IMR-90 (cell line): Measurements from ENCODE around the gene KCNJ6. TPM values are rescaled to one million over a fixed set of nuclear protein-coding genes. Genes with fewer than 3 reads are reported as not detected.

Source experiments
- ATAC-seq: fragments of 200-7000 bp; cut with Tn5 transposase; 2 replicates; pipeline ENCODE4 v1.9.1; 2020; ENCODE audit warnings: low read depth, mild to moderate bottlenecking, moderate library complexity
- BruUV-seq: library from RNA; stranded (reverse); fragments of 400-500 nt; replicated peaks from 2 replicates; lab custom pipeline; 2021; lab: Mats Ljungman, UMichigan
- CTCF ChIA-PET: fragments of 300-600 bp; formaldehyde crosslinking; extraction: SDS; loops from one replicate; lab custom pipeline; 2021; ENCODE audit warnings: antibody characterized with exemption; lab: Yijun Ruan, JAX
- POLR2A ChIA-PET: fragments of 300-600 bp; sonication (Branson Sonifier 250); formaldehyde crosslinking; loops from one replicate; lab custom pipeline; 2022; ENCODE audit warnings: antibody characterized with exemption; ENCODE audit not compliant: unreplicated experiment; lab: Charles Lee
- DNase-seq: peaks from one replicate; pipeline ENCODE4 v3.0.0; 2013
- H2AFZ ChIP-seq: replicated peaks from 2 replicates; pipeline ENCODE3; 2013; ENCODE audit warnings: low read length, mild to moderate bottlenecking; ENCODE audit not compliant: poor library complexity
- H2AK5ac ChIP-seq: 2 replicates; pipeline ENCODE4 v1.6.1; 2013; ENCODE audit warnings: low read depth, low read length, inconsistent platforms
- H2AK9ac ChIP-seq: replicated peaks from 2 replicates; pipeline ENCODE3; 2013; ENCODE audit warnings: mild to moderate bottlenecking, low read depth, low read length, moderate library complexity; ENCODE audit not compliant: poor library complexity
- H2BK120ac ChIP-seq: 2 replicates; pipeline ENCODE4 v1.6.1; 2013; ENCODE audit warnings: low read depth, low read length, inconsistent platforms
- H2BK15ac ChIP-seq: 3 replicates; pipeline ENCODE4 v1.6.1; 2013; ENCODE audit warnings: low read depth, low read length, inconsistent platforms
- H2BK20ac ChIP-seq: 2 replicates; pipeline ENCODE4 v1.6.1; 2013; ENCODE audit warnings: low read depth, mild to moderate bottlenecking, inconsistent platforms, low read length, moderate library complexity
- H2BK5ac ChIP-seq: 2 replicates; pipeline ENCODE4 v1.6.1; 2013; ENCODE audit warnings: mild to moderate bottlenecking, low read depth, low read length, inconsistent platforms; ENCODE audit not compliant: poor library complexity, severe bottlenecking
- H3K14ac ChIP-seq: replicated peaks from 2 replicates; pipeline ENCODE4 v1.6.1; 2013; ENCODE audit warnings: low read depth, low read length, inconsistent platforms
- H3K18ac ChIP-seq: 2 replicates; pipeline ENCODE4 v1.6.1; 2013; ENCODE audit warnings: low read depth, low read length, control low read depth
- H3K23ac ChIP-seq: 2 replicates; pipeline ENCODE4 v1.6.1; 2013; ENCODE audit warnings: low read depth, low read length, inconsistent platforms
- H3K27ac ChIP-seq: 2 replicates; pipeline ENCODE4 v1.5.1; 2013; ENCODE audit warnings: mild to moderate bottlenecking, control low read depth, low read length; ENCODE audit not compliant: insufficient read depth
- H3K27me3 ChIP-seq: 2 replicates; pipeline ENCODE4 v1.6.1; 2013; ENCODE audit warnings: low read length; ENCODE audit not compliant: control insufficient read depth, insufficient read depth
- H3K36me3 ChIP-seq: 2 replicates; pipeline ENCODE4 v1.6.1; 2013; ENCODE audit warnings: low read length, mixed read lengths; ENCODE audit not compliant: control insufficient read depth, insufficient read depth
- H3K4ac ChIP-seq: 2 replicates; pipeline ENCODE4 v1.6.1; 2013; ENCODE audit warnings: low read depth, low read length, inconsistent platforms
- H3K4me1 ChIP-seq: 2 replicates; pipeline ENCODE4 v1.6.1; 2013; ENCODE audit warnings: low read length, mixed read lengths; ENCODE audit not compliant: control insufficient read depth, insufficient read depth
- H3K4me2 ChIP-seq: 2 replicates; pipeline ENCODE4 v1.6.1; 2013; ENCODE audit warnings: low read depth, mild to moderate bottlenecking, control low read depth, low read length, moderate library complexity
- H3K4me3 ChIP-seq: 2 replicates; pipeline ENCODE4 v1.5.1; 2013; ENCODE audit warnings: low read depth, mild to moderate bottlenecking, control low read depth, low read length, moderate library complexity; ENCODE audit not compliant: insufficient read depth
- H3K56ac ChIP-seq: 2 replicates; pipeline ENCODE4 v1.6.1; 2013; ENCODE audit warnings: low read length, inconsistent platforms; ENCODE audit not compliant: insufficient read depth; ENCODE audit errors: extremely low read depth
- H3K79me1 ChIP-seq, 2 experiments: 2 replicates each; pipeline ENCODE4 v1.6.1; 2013; ENCODE audit warnings: low read length in 2 of 2, inconsistent platforms in 1 of 2, low read depth in 1 of 2
- H3K9ac ChIP-seq: 2 replicates; pipeline ENCODE4 v1.6.1; 2013; ENCODE audit warnings: low read depth, low read length, control low read depth
- H3K9me1 ChIP-seq: 2 replicates; pipeline ENCODE4 v1.6.1; 2013; ENCODE audit warnings: low read length, inconsistent platforms; ENCODE audit not compliant: insufficient read depth
- H3K9me3 ChIP-seq: 2 replicates; pipeline ENCODE4 v1.6.1; 2013; ENCODE audit warnings: low read length; ENCODE audit not compliant: control insufficient read depth, insufficient read depth
- H4K20me1 ChIP-seq: 2 replicates; pipeline ENCODE4 v1.6.1; 2013; ENCODE audit warnings: low read length, inconsistent platforms; ENCODE audit not compliant: insufficient read depth
- H4K5ac ChIP-seq: 2 replicates; pipeline ENCODE4 v1.6.1; 2013; ENCODE audit warnings: mild to moderate bottlenecking, low read depth, low read length, control low read depth
- H4K8ac ChIP-seq, 2 experiments: 2 replicates each; pipeline ENCODE4 v1.6.1; 2013; ENCODE audit warnings: low read depth in 2 of 2, low read length in 2 of 2, control low read depth in 1 of 2, inconsistent platforms in 1 of 2
- H4K91ac ChIP-seq: 2 replicates; pipeline ENCODE4 v1.6.1; 2013; ENCODE audit warnings: low read depth, low read length, inconsistent platforms; ENCODE audit not compliant: insufficient read depth
- CEBPB ChIP-seq: IDR thresholded peaks from 2 replicates; pipeline ENCODE4 v1.6.1; 2012; ENCODE audit warnings: low read depth, low read length, improper control_type of control experiment
- MAFK ChIP-seq: IDR thresholded peaks from 2 replicates; pipeline ENCODE4 v1.6.1; 2012; ENCODE audit warnings: low read depth, low read length, improper control_type of control experiment
- NFE2L2 ChIP-seq: fragments of 150-350 bp; IDR thresholded peaks from 2 replicates; pipeline ENCODE4 v1.6.1; 2016; ENCODE audit warnings: low read depth, mild to moderate bottlenecking, low read length
- RFX5 ChIP-seq: IDR thresholded peaks from 2 replicates; pipeline ENCODE4 v1.8.0; 2012; ENCODE audit warnings: low read depth, mild to moderate bottlenecking, low read length, moderate library complexity
- SMC3 ChIP-seq: fragments of 150-350 bp; IDR thresholded peaks from 2 replicates; pipeline ENCODE4 v1.6.1; 2016; ENCODE audit warnings: low read depth, mild to moderate bottlenecking, antibody characterized with exemption, low read length, moderate library complexity
- WGBS, 2 experiments: methylation state at CpG; one replicate each; pipeline versions ENCODE4 v1.1.5 to v1.1.7; 2013; ENCODE audit warnings: missing lambda C conversion rate in 2 of 2; ENCODE audit not compliant: insufficient read length in 1 of 2; ENCODE audit errors: extremely low coverage in 2 of 2; 5-methylcytosine and 5-hydroxymethylcytosine counted together
- dilution Hi-C: fragments of 300-500 bp; cut with HindIII; formaldehyde crosslinking; loops from one replicate; pipeline ENCODE4 v1.14.3; 2018; ENCODE audit warnings: low sequenced_read_pairs; ENCODE audit not compliant: unreplicated experiment
- in situ Hi-C: fragments of 300-500 bp; cut with MboI; formaldehyde crosslinking; loops from 3 replicates; pipeline ENCODE4 v1.14.3; 2019; ENCODE audit warnings: low sequenced_read_pairs, inconsistent platforms, mixed read lengths
- intact Hi-C: fragments of 100-400 bp; cut with micrococcal nuclease; formaldehyde crosslinking; loops from 2 replicates; pipeline ENCODE4 v1.10.0; 2022
- polyA plus RNA-seq, 3 experiments: library from polyadenylated mRNA; depleted of rRNA; stranded (reverse); fragments of >200 nt; gene quantifications; 2 replicates each; pipeline ENCODE4 v1.2.3, GENCODE V29; 2012; ENCODE audit warnings: low replicate concordance in 1 of 3
- total RNA-seq: library from RNA; depleted of rRNA; stranded (reverse); fragments of >200 nt; gene quantifications from 2 replicates; pipeline ENCODE4 v1.2.3, GENCODE V29; 2012

KCNJ6 gene
- total and polyA plus RNA-seq, 2 of the 4 experiments (the other 2 are of a cell fraction): under 0.01 to 0.02 TPM

- Histone ChIP-seq H4K20me1 (no peaks in the 10 kb centered on the region), H2AK9ac (no peak overlapping the region), H2BK5ac (no peak overlapping the region), H3K9me3 (no peaks in the 10 kb centered on the region), H3K4me3 (no peak overlapping the region), H3K36me3 (no peaks in the 10 kb centered on the region), H3K79me1 (no peaks in the 10 kb centered on the region), H4K91ac (no peak overlapping the region), H2BK15ac (no peak overlapping the region), H3K27ac (no peak overlapping the region), H3K18ac (no peak overlapping the region), H3K4ac (no peak overlapping the region), H2BK20ac (no peak overlapping the region), H3K4me1 (no peaks in the 10 kb centered on the region), H3K23ac (no peak overlapping the region), H4K8ac (no peak overlapping the region), H2AFZ (no peak overlapping the region), H3K56ac (no peak overlapping the region), H2AK5ac (no peak overlapping the region), H3K9ac (no peak overlapping the region), H2BK120ac (no peak overlapping the region), H3K14ac (no peak overlapping the region), H4K5ac (no peak overlapping the region), H3K27me3 (peaks cover 15% of the 10 kb centered on the region), H3K4me2 (no peak overlapping the region), H3K9me1 (no peaks in the 10 kb centered on the region)
- BruUV-seq: no TSS peak
- in situ Hi-C loops: no loop called here
- dilution Hi-C loops: no loop called here
- ATAC-seq (no peak), DNase-seq (no peak)
- TF ChIP-seq NFE2L2 (no peak), SMC3 (no peak), CEBPB (no peak), RFX5 (no peak), MAFK (no peak)
- ChIA-PET CTCF (no interaction called here), POLR2A (no interaction called here)
- intact Hi-C loops: no loop called here
- WGBS, 2 experiments: 100% methylated on average over 1 of the region's 6 CpGs; no CpG with 5 or more reads in 1 of the 2 experiments
These were observed 289.9 kb downstream of the KCNJ6 start for GRCh38 chr21:37626320-37626719.
